ENCODE results near the gene PMEPA1.
A peak's percentile ranks its signal among the peaks of the same experiment; 100 is the strongest.

PMEPA1 gene

GRCh38 chr20:57660922-57661745, 48.7 kb downstream of the PMEPA1 start:
- DNase-seq, result no peak

GRCh38 chr20:57660181-57660921, 49.5 kb downstream of the PMEPA1 start:
- DNase-seq, result no peak

- no peak for DNase-seq
These were observed 50.2 kb downstream of the PMEPA1 start for GRCh38 chr20:57659517-57660180.

GRCh38 chr20:57658833-57659516, 50.8 kb downstream of the PMEPA1 start:
- no peak for DNase-seq

GRCh38 chr20:57658447-57658832, 51.4 kb downstream of the PMEPA1 start:
- DNase-seq, result no peak

- DNase-seq, result no peak
These were observed 52.0 kb downstream of the PMEPA1 start for GRCh38 chr20:57657535-57658446.

- DNase-seq, result no peak
These were observed 52.8 kb downstream of the PMEPA1 start for GRCh38 chr20:57656821-57657534.

- DNase-seq, result no peak
These were observed 53.5 kb downstream of the PMEPA1 start for GRCh38 chr20:57656252-57656820.

GRCh38 chr20:57655809-57656155, 54.0 kb downstream of the PMEPA1 start:
- no peak for DNase-seq

GRCh38 chr20:57654998-57655808, 54.6 kb downstream of the PMEPA1 start:
- DNase-seq, result no peak

GRCh38 chr20:57654363-57654997, 55.3 kb downstream of the PMEPA1 start:
- peak; percentile 49 for DNase-seq

- no peak for DNase-seq
These were observed 55.9 kb downstream of the PMEPA1 start for GRCh38 chr20:57653910-57654309.

GRCh38 chr20:57653546-57653900, 56.3 kb downstream of the PMEPA1 start:
- DNase-seq, result no peak

- DNase-seq, result no peak
These were observed 56.9 kb downstream of the PMEPA1 start for GRCh38 chr20:57652606-57653545.

- no peak for DNase-seq
These were observed 57.8 kb downstream of the PMEPA1 start for GRCh38 chr20:57651881-57652605.

- no peak for DNase-seq
These were observed 58.9 kb downstream of the PMEPA1 start for GRCh38 chr20:57650756-57651483.

- DNase-seq, result no peak
These were observed 59.5 kb downstream of the PMEPA1 start for GRCh38 chr20:57650266-57650665.

Measured in fibroblast of skin of back (primary cell).